GM21737 (cell line): ENCODE measurements around the gene FAM236A.
"Not testable (repeated sequence)": the region's sequence is repeated elsewhere in the genome, so short reads cannot be mapped to it uniquely, and the experiment has no call there.

Experiments used
- ATAC-seq: cut with Tn5 transposase; IDR thresholded peaks from one replicate; pipeline ENCODE4 v1.9.1; 2021; ENCODE audit warnings: mild to moderate bottlenecking, moderate library complexity; ENCODE audit not compliant: unreplicated experiment

Gene FAM236A

DNA sequence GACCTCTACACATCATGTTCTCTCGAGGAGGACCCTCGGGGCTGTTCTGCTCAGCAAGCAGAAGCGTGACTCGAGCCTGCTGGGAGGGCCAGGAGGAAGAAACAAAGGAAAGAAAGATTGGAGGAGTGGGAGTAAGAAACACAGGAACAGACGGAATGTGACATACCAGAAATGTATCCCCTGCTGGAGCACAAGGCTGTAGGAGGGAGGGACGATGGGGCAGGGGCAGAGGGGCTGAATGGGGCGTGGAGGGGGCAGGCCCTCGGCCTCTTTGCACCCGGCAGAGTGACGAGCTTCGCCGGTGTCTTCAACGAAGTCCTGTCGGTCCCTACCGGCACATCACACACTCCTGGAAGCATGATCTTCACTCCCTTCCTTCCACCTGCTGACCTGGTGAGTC is at the start of gene FAM236A:
TSS of gene FAM236A (plus strand) at position 301 of the 400 bp plus-strand sequence. CDS start at position 358, 57 bp downstream.
- ATAC-seq, result not testable (repeated sequence)

DNA sequence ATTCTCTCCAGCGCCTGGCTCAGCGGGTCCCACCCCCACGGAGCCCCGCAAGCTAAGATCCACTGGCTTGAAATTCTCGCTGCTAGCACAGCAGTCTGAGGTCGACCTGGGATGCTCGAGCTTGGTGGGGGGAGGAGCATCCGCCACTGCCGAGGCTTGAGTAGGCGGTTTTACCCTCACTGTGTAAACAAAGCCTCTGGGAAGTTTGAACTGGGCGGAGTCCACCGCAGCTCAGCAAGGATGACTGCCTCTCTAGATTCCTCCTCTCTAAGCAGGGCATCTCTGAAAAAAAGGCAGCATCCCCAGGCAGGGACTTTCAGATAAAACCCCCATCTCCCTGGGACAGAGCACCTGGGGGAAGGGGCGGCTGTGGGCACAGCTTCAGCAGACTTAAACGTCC is 48.3 kb upstream of the FAM236A start:
- ATAC-seq, result not testable (repeated sequence)

DNA sequence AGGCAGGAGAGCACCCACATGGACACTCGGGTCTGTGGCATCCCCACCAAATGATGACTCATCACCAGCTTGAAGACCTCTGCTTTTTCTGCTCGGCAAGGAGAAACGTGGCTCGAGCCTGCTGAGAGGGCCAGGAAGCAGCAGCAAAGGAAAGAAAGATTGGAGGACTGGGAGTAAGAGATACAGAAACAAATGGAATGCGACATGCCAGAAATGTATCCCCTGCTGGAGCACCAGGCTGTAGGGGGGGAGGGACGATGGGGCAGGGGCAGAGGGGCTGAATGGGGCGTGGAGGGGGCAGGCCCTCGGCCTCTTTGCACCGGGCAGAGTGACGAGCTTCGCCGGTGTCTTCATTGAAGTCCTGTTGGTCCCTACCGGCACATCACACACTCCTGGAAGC is 25.7 kb upstream of the FAM236A start, which contains the start of gene FAM236C:
TSS of gene FAM236C (plus strand) at position 301 of the 400 bp plus-strand sequence. CDS start 100 bp downstream, outside the sequence.
- ATAC-seq, result not testable (repeated sequence)

DNA sequence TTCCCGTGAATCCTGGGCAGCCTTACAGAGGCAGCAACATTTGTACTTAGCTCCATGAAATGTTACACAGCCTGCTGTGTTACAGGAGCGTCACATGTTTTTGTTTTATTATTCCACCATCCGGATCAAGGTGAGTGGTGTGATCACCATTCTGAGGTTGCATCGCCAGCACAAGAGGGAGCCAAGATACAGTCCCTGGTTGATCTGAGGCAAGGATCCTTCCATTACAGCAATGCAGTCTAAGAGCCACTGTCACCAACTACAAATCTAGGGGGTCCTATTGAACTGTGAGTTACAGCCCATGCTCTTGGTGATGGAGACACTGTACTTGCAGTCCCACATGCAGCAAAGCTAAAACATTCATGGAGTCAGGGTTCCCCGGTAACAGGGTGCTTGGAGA is 21.9 kb upstream of the FAM236A start:
- not testable (repeated sequence) for ATAC-seq

DNA sequence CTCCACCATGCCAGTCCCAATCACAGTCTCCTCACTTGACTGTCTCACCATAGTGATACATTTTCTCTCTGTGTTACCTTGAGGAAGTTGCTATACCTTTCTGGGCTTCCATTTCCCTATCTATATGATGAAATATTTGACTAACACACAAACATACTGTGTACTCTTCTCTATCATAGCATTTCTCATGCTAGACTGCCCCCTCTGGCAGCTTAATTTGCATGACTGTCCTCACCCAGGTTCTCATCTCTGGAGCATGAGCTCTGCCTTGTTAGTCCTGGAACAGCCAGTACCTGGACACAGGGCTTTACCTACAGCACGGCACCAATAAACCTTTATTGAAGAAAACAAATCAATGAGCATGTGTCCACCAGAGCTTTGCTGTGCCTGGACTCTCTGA is 5.7 kb upstream of the FAM236A start:
- not testable (repeated sequence) for ATAC-seq

DNA sequence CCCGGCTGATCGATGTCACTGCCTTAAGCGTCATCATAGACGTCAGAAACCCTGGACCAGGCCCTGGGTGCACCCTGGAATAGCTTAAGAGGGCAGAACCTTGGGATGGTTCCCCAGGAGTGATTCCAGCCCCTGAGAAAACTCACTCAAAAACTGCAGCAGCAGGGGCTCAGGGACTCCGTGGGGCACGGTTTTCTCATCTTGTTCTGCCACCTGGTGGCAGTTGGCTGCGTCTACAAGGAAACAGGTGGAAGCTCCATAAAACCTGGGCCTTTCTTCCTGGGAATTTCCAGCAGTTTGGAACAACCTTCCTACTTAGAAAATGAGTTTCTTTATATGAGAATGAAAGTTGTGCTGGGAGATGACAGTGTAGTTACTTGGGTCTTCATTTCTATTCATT is 1.6 kb upstream of the FAM236A start:
- not testable (repeated sequence) for ATAC-seq

DNA sequence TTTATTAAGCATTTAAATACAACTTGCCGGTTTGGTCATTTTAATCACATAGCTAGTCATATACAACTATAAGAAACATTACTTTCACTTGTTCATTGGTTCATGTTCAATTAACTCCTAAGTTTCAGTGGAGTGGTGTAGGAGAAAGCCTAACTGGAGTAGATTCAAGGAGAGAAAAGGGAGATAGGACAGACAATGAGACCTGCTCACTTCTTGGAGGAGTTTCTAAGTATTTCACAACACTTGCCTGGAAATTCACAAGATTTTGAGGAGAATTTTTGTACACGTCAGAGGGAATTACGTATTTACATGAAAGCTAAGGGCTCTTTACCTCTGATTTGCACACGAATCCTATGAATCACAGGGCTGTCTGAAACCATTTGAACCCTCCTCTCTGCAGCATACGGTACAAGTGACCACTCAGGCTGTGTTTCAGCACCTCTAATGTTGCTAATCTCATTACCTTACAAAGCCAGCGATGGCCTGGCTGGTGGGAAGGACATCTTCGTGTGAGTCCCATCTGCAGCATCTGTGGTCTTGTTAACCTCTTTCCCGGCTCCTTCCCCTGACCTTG is 1.0 kb upstream of the FAM236A start:
- ATAC-seq, result not testable (repeated sequence)

DNA sequence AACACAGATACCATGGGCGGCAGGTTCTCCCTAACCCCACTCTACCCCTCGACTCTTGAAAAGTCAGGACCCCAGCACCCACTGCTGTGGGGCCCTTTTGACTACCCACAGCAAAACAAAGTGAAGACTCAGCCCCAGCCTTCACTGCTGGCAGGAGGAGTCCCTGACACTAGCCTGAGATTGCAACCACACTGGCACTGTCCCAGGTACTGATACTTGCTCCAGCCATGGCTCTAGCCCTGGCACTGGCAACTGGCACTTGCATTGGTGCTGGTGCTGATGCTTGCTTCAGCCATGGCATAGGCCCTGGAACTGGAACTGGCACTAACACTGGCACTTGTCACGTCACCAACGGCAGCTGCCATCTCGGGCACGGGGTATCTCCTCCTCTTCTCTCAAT is 4.3 kb downstream of the FAM236A start:
- not testable (repeated sequence) for ATAC-seq

DNA sequence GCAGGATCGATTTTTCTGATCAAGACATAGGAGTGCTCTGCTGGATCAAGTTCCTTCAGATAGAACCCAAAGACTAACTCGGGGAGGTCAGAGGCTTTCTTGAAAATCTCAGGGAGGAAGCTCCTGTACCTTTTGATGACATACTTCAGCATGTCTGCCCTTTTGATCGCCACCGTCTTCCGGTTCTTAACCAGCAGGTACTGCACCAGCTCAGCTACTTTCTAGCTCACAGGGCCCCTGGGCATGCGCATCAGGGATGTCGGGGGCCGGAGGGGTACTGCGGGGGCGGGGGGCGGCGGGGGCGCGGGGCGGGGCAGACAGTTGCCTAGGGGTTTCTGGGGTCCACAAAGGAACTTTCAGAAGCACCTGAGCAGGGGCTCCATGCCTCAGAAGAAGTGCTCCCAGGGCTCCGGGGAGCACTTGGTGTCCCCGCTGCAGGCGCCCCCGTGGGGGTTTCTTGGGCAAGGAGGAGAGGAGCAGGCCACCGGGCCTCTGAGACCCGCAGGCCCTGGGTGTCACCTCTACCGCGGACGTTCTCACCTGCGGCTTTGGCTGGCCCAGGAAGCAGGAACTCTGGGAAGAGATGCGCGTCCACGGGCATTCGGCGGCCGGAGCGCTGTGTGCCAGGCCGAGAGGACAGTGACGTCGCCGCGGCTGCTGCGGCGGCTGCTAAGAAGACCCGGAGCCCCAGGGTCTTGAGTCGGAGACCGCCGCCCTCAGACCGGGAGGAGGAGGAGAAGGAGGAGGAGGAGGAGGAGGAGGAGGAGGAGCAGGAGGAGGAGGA is 5.2 kb downstream of the FAM236A start:
- peak; percentile 69 for ATAC-seq

DNA sequence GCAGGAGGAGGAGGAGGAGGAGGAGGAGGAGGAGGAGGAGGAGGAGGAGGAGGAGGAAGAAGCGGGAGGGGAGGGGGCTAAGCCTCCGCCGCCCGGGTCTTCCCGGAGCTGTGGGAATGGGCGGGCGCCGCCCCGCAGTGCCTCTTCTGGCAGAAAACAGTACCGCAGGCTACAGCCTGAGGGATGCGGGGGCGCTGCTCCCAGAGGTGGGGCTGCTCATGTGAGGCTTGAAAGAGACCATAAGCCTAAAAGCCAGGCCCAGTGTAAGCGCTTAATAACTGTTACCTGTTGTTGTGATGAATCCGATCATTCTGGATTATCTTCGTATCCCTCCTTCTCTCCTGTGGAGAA is 5.8 kb downstream of the FAM236A start, which contains the start of gene DMRTC1:
TSS of gene DMRTC1 (minus strand) at position 19 of the 351 bp plus-strand sequence. CDS start 68,143 bp downstream, outside the sequence.
- peak; percentile 90 for ATAC-seq

DNA sequence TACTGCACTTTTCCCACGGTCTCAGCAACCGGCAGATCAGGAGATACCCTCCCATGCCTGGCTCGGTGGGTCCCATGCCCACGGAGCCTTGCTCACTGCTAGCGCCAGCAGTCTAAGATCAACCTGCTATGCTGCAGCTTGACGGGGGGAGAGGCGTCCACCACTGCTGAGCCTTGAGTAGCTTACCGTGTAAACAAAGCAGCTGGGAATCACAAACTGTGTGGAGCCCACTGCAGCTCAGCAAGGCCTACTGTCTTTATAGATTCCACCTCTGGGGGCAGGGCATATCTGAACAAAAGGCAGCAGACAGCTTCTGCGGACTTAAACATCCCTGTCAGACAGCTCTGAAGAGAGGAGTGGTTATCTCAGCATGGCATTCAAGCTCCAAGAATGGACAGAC is 22.0 kb downstream of the FAM236A start:
- ATAC-seq, result not testable (repeated sequence)

DNA sequence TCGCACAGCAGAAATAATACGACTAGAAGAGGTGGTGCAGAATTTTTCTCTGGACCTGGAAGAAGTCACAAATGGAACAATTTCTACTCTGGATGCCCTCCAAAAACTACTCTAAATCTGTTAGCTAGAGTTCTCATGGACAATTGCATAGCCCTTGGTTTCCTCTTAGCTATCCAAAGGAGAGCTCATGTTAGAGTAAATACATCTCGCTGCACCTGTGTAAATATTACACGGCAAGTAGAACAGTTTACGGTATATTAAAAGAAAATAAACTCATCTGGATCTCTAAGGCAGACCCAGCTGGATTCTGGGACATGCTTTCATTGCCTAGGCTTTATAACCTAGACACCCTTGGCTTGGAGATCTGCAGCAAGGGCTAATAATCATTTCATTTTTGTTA is 33.9 kb downstream of the FAM236A start:
- ATAC-seq, result not testable (repeated sequence)

DNA sequence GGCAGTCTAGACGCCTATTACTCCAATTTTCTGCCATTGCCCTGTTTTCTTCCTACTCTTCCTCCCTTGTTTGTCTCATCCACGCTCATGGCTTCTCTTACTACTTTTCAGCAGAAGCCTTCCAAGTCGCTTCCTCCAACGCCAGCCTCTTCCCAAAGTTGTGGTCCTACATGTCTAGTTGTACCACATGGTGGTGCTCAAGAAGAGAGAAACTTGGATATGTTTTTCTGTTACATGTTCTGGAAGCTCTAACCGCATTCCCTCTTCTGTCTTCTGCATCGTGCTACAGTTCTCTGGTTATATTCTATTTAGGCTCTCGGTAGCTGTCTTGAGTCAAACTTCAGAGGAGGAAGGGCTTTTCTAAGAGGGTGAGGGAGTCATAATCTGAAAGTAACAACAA is 36.9 kb downstream of the FAM236A start:
- ATAC-seq, result not testable (repeated sequence)

DNA sequence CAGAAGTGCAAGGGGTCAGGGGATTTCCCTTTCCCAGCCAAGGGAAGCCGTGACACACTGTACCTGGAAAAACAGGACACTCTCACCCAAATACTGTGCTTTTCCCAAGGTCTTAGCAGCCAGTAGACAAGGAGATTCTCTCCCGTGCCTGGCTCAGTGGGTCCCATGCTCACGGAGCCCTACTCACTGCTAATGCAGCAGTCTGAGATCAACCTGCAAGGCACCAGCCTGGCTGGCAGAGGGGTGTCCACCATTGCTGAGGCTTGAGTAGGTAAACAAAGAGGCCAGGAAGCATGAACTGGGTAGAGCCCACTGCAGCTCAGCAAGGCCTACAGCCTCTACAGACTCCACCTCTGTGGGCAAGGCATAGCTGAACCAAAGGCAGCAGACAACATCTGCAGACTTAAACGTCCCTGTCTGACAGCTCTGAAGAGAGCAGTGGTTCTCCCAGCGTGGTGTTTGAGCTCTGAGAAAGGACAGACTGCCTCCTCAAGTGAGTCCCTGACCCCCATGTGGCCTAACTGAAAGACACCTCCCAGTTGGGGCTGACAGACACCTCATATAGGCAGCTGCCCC is 43.0 kb downstream of the FAM236A start:
- ATAC-seq, result not testable (repeated sequence)
